Umbilical cord (tissue), 2 donors: Measurements from ENCODE around the gene PPOX. TPM values are rescaled to one million over a fixed set of nuclear protein-coding genes. Genes with fewer than 3 reads are reported as not detected.

Experiments
- DNase-seq: peaks from one replicate; pipeline ENCODE4 v3.0.0-alpha.2; 2015; ENCODE audit warnings: low spot score
- total RNA-seq: library from RNA; depleted of rRNA; stranded (reverse); fragments of >200 nt; gene quantifications from one replicate; pipeline ENCODE4 v1.2.3, GENCODE V29; 2014; ENCODE audit warnings: low replicate concordance; ENCODE audit not compliant: insufficient read depth

The PPOX gene
- total RNA-seq, 1 donor from 2014 or later: 17.3 TPM

DNA sequence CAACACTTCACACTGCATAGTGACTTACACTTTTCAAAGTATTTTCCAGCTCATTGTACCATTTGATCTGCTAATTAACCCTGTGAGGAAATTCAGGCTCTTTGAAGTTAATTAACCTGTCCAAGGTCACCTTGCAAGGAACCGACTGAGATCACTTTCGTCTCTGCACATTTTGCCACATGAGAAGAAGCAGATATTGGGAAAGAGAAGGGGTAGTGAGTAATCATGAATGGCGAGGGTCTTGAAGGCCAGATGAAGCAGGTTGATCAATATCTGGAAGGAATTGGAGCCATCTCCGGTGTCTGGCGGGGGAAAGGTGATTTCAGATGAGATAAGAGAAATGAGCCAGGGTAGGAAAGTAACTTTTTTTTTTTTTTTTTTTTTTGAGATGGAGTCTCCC lies 53.8 kb downstream of the PPOX start:
- DNase-seq: no peak

Other genes with a start within 250 kb of the PPOX start
- gene ITLN2, start 211.6 kb upstream of the PPOX start, total RNA-seq: not detected
- 30.6 TPM for gene F11R, start 145.3 kb upstream of the PPOX start, total RNA-seq
- 40.9 TPM for gene TSTD1, start 127.5 kb upstream of the PPOX start, total RNA-seq
- 33.9 TPM for gene USF1, start 120.4 kb upstream of the PPOX start, total RNA-seq
- 4.6 TPM for gene ARHGAP30, start 96.5 kb upstream of the PPOX start, total RNA-seq
- 6.3 TPM for gene NECTIN4, start 76.9 kb upstream of the PPOX start, total RNA-seq
- 10.6 TPM for gene KLHDC9, start 68.1 kb upstream of the PPOX start, total RNA-seq
- gene PFDN2, start 48.4 kb upstream of the PPOX start, total RNA-seq: 2.4 TPM
- gene NIT1, start 48.3 kb upstream of the PPOX start, total RNA-seq: 30.6 TPM
- 20.9 TPM for gene DEDD, start 33.8 kb upstream of the PPOX start, total RNA-seq
- gene UFC1, start 12.4 kb upstream of the PPOX start, total RNA-seq: 96.8 TPM
- gene USP21, start 6.9 kb upstream of the PPOX start, total RNA-seq: 30.1 TPM
- gene B4GALT3, start 11.1 kb downstream of the PPOX start, total RNA-seq: 9.1 TPM
- gene ADAMTS4, start 32.6 kb downstream of the PPOX start, total RNA-seq: 7.5 TPM
- 35.2 TPM for gene NDUFS2, start 35.9 kb downstream of the PPOX start, total RNA-seq
- 52.5 TPM for gene FCER1G, start 48.9 kb downstream of the PPOX start, total RNA-seq
- not detected for gene APOA2, start 57.2 kb downstream of the PPOX start, total RNA-seq
- 7.5 TPM for gene TOMM40L, start 59.6 kb downstream of the PPOX start, total RNA-seq
- gene NR1I3, start 71.8 kb downstream of the PPOX start, total RNA-seq: 0.48 TPM
- gene PCP4L1, start 92.3 kb downstream of the PPOX start, total RNA-seq: 8.2 TPM
- 0.48 TPM for gene MPZ, start 143.5 kb downstream of the PPOX start, total RNA-seq
- 35.9 TPM for gene SDHC, start 148.0 kb downstream of the PPOX start, total RNA-seq
- not detected for gene CFAP126, start 201.4 kb downstream of the PPOX start, total RNA-seq